IPS-NIHi11 (cell line): Measurements from ENCODE around the gene PPP1R27.

Experiments
- DNase-seq: peaks from one replicate; pipeline ENCODE4 v3.0.0; 2012; ENCODE audit warnings: mixed read lengths, low spot score

The PPP1R27 gene

GRCh38 chr17:81821147-81821546 lies 13.7 kb downstream of the PPP1R27 start:
- no peak for DNase-seq

- no peak for DNase-seq
Measured at GRCh38 chr17:81819708-81820107, 15.1 kb downstream of the PPP1R27 start.

- DNase-seq: no peak
Measured at GRCh38 chr17:81817758-81818147, 17.1 kb downstream of the PPP1R27 start.

GRCh38 chr17:81815646-81815986 lies 19.2 kb downstream of the PPP1R27 start:
- DNase-seq: no peak

- no peak for DNase-seq
Measured at GRCh38 chr17:81814748-81815645, 19.9 kb downstream of the PPP1R27 start.

- no peak for DNase-seq
Measured at GRCh38 chr17:81813861-81814683, 20.8 kb downstream of the PPP1R27 start.

GRCh38 chr17:81813371-81813684 lies 21.5 kb downstream of the PPP1R27 start:
- DNase-seq: no peak

GRCh38 chr17:81812571-81813370 lies 22.1 kb downstream of the PPP1R27 start:
- no peak for DNase-seq

GRCh38 chr17:81811705-81812570 lies 22.9 kb downstream of the PPP1R27 start:
- no peak for DNase-seq

GRCh38 chr17:81810892-81811704 lies 23.8 kb downstream of the PPP1R27 start:
- no peak for DNase-seq

- DNase-seq: no peak
Measured at GRCh38 chr17:81810476-81810875, 24.4 kb downstream of the PPP1R27 start.

GRCh38 chr17:81809556-81809998 lies 25.3 kb downstream of the PPP1R27 start:
- DNase-seq: no peak

GRCh38 chr17:81808778-81809555 lies 25.9 kb downstream of the PPP1R27 start:
- no peak for DNase-seq

GRCh38 chr17:81807839-81808238 lies 27.0 kb downstream of the PPP1R27 start:
- DNase-seq: no peak

- DNase-seq: no peak
Measured at GRCh38 chr17:81807210-81807719, 27.6 kb downstream of the PPP1R27 start.

- DNase-seq: no peak
Measured at GRCh38 chr17:81806461-81807209, 28.2 kb downstream of the PPP1R27 start.

GRCh38 chr17:81805707-81806460 lies 29.0 kb downstream of the PPP1R27 start:
- no peak for DNase-seq
